Caco-2 (cell line): Measurements from ENCODE around the gene KIAA1671. TPM values are rescaled to one million over a fixed set of nuclear protein-coding genes. Genes with fewer than 3 reads are reported as not detected.
A peak's percentile ranks its signal among the peaks of the same experiment; 100 is the strongest.

Source experiments
- BruUV-seq: library from RNA; stranded (reverse); fragments of 400-500 nt; replicated peaks from 2 replicates; lab custom pipeline; 2021; lab: Mats Ljungman, UMichigan
- CTCF ChIA-PET: fragments of 300-600 bp; sonication (Branson Sonifier 250); formaldehyde crosslinking; loops from one replicate; lab custom pipeline; 2022; ENCODE audit warnings: antibody characterized with exemption; lab: Charles Lee
- POLR2A ChIA-PET: fragments of 300-600 bp; sonication (Branson Sonifier 250); formaldehyde crosslinking; loops from one replicate; lab custom pipeline; 2022; ENCODE audit warnings: antibody characterized with exemption; lab: Charles Lee
- DNase-seq, 2 experiments: peaks; one replicate each; pipeline versions ENCODE4 v3.0.0 to v3.0.0-alpha.2; 2020 to 2022
- H3K27me3 ChIP-seq: replicated peaks from 2 replicates; pipeline ENCODE4 v1.6.0; 2011; ENCODE audit warnings: low read length; ENCODE audit not compliant: control insufficient read depth, insufficient read depth
- H3K36me3 ChIP-seq: 2 replicates; pipeline ENCODE4 v1.5.1; 2011; ENCODE audit warnings: low read length; ENCODE audit not compliant: control insufficient read depth, insufficient read depth
- H3K4me1 ChIP-seq: fragments of 250-450 bp; sonication (Bioruptor Pico); 2 replicates; pipeline ENCODE4 v1.5.1; 2020; ENCODE audit warnings: mild to moderate bottlenecking
- H3K4me3 ChIP-seq: 2 replicates; pipeline ENCODE4 v1.5.1; 2011; ENCODE audit warnings: low read depth, mild to moderate bottlenecking, control low read depth, low read length
- H3K9me3 ChIP-seq: fragments of 250-450 bp; sonication (Bioruptor Pico); 2 replicates; pipeline ENCODE4 v1.5.1; 2020; ENCODE audit warnings: mild to moderate bottlenecking, moderate library complexity
- H3K27ac Mint-ChIP-seq: one replicate; pipeline ENCODE4 v1.8.0; 2022; ENCODE audit warnings: mixed read lengths; ENCODE audit not compliant: unreplicated experiment
- H3K27me3 Mint-ChIP-seq: one replicate; pipeline ENCODE4 v1.8.0; 2022; ENCODE audit warnings: mixed read lengths; ENCODE audit not compliant: insufficient read depth, unreplicated experiment
- H3K36me3 Mint-ChIP-seq: one replicate; pipeline ENCODE4 v1.8.0; 2022; ENCODE audit warnings: mild to moderate bottlenecking, mixed read lengths; ENCODE audit not compliant: insufficient read depth, unreplicated experiment
- H3K4me1 Mint-ChIP-seq: one replicate; pipeline ENCODE4 v1.8.0; 2022; ENCODE audit warnings: low read depth, mixed read lengths; ENCODE audit not compliant: unreplicated experiment
- H3K4me3 Mint-ChIP-seq: one replicate; pipeline ENCODE4 v1.8.0; 2022; ENCODE audit warnings: mild to moderate bottlenecking, moderate library complexity, mixed read lengths; ENCODE audit not compliant: unreplicated experiment
- H3K9me3 Mint-ChIP-seq: one replicate; pipeline ENCODE4 v1.8.0; 2022; ENCODE audit warnings: mixed read lengths; ENCODE audit not compliant: unreplicated experiment
- CTCF ChIP-seq, 2 experiments: fragments of 200-600 bp in 1 of 2; IDR thresholded peaks; 1 replicate in 1 of 2; 2 replicates in 1 of 2; pipeline versions ENCODE4 v1.5.1 to v1.8.0; 2011 to 2022; ENCODE audit warnings: antibody characterized with exemption in 1 of 2, control low read depth in 1 of 2, inconsistent platforms in 1 of 2, low read depth in 1 of 2, low read length in 1 of 2, mild to moderate bottlenecking in 1 of 2, moderate library complexity in 1 of 2; ENCODE audit not compliant: insufficient read depth in 1 of 2, severe bottlenecking in 1 of 2, unreplicated experiment in 1 of 2
- intact Hi-C: fragments of 100-400 bp; cut with micrococcal nuclease; formaldehyde crosslinking; loops from one replicate; pipeline ENCODE4 v1.10.0; 2022; ENCODE audit not compliant: unreplicated experiment
- total RNA-seq: library from RNA; stranded (reverse); gene quantifications from 2 replicates; pipeline ENCODE4 v1.2.3, GENCODE V29; 2022

The KIAA1671 gene
- total RNA-seq, 1 experiment from 2014 or later = 28.6 TPM

DNA sequence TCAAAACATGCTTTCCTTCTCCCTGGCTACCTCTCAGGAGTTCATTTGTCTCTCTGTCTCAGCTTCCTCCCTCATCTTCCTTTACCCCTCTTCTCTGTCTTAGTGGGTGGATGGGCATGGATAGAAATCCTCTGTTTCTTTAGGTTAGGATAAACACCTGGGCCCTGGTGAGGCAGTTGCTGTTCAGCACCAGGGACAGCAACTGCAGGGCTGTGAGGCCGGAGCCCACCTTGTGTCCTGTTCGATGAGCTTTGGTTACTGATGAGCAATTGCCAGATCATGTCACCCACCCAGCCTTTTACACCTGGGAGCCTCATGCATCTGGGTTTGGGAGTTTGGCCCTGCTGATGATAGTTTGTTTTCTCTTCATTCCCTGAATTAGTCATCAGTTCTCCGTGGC lies 241.0 kb downstream of the KIAA1671 start:
- BruUV-seq = no TSS peak
- Mint-ChIP-seq H3K4me3 (no peak overlapping the region), H3K36me3 (peaks cover 29% of the 10 kb centered on the region), H3K9me3 (no peaks in the 10 kb centered on the region), H3K27me3 (no peaks in the 10 kb centered on the region), H3K27ac (no peak overlapping the region), H3K4me1 (no peaks in the 10 kb centered on the region)
- Histone ChIP-seq H3K4me3 (no peak overlapping the region), H3K4me1 (no peaks in the 10 kb centered on the region), H3K9me3 (no peaks in the 10 kb centered on the region), H3K27me3 (no peaks in the 10 kb centered on the region), H3K36me3 (no peaks in the 10 kb centered on the region; the same call in 1 of the 2 replicates)
- peak in 1 of 2 experiments; percentile 22 for DNase-seq
- ChIA-PET CTCF (no interaction called here), POLR2A (no interaction called here)
- intact Hi-C loops = no loop called here
- TF ChIP-seq CTCF (IDR thresholded peaks at IDR 0.05; ENCODE audit: insufficient read depth in 1 of 2, low read depth in 1 of 2, low read length in 1 of 2, severe bottlenecking in 1 of 2, unreplicated experiment in 1 of 2) = no peak

DNA sequence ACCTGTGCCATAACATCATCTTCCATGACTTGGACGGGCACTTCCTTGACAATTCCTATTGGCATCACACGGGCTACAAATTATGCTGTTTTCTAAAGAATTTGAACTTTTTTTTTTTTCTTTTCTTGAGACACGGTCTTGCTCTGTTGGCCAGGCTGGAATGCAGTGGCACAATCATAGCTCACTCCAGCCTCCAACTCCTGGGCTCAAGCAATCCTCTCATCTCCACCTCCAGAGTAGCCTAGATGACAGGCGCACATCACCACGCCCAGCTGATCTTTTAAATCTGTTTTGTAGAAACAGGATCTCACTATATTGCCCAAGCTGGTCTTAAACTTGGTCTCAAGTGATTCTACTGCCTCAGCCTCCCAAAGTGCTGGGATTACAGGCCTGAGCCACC lies 243.8 kb downstream of the KIAA1671 start:
- no TSS peak for BruUV-seq
- CTCF ChIA-PET = no interaction called here
- Histone ChIP-seq H3K27me3 (no peaks in the 10 kb centered on the region), H3K36me3 (no peaks in the 10 kb centered on the region; the same call in none of the 2 replicates), H3K9me3 (no peaks in the 10 kb centered on the region), H3K4me1 (no peaks in the 10 kb centered on the region), H3K4me3 (no peak overlapping the region)
- no peak for TF ChIP-seq CTCF (IDR thresholded peaks at IDR 0.05; ENCODE audit: insufficient read depth in 1 of 2, low read depth in 1 of 2, low read length in 1 of 2, severe bottlenecking in 1 of 2, unreplicated experiment in 1 of 2)
- H3K4me3 Mint-ChIP-seq = no peak overlapping the region
- no peaks in the 10 kb centered on the region for H3K9me3 Mint-ChIP-seq
- H3K36me3 Mint-ChIP-seq = peaks cover 19% of the 10 kb centered on the region
- POLR2A ChIA-PET = no interaction called here
- H3K27me3 Mint-ChIP-seq = no peaks in the 10 kb centered on the region
- DNase-seq = no peak
- no peak overlapping the region for H3K27ac Mint-ChIP-seq
- intact Hi-C loops = no loop called here
- H3K4me1 Mint-ChIP-seq = no peaks in the 10 kb centered on the region

GRCh38 chr22:25197340-25197739 lies 244.8 kb downstream of the KIAA1671 start:
- Histone ChIP-seq H3K4me3 (no peak overlapping the region), H3K4me1 (no peaks in the 10 kb centered on the region), H3K27me3 (no peaks in the 10 kb centered on the region), H3K9me3 (no peaks in the 10 kb centered on the region), H3K36me3 (no peaks in the 10 kb centered on the region; the same call in none of the 2 replicates)
- no peak for DNase-seq
- Mint-ChIP-seq H3K36me3 (peaks cover 22% of the 10 kb centered on the region), H3K27me3 (no peaks in the 10 kb centered on the region), H3K4me3 (no peak overlapping the region), H3K4me1 (no peaks in the 10 kb centered on the region), H3K27ac (no peak overlapping the region), H3K9me3 (no peaks in the 10 kb centered on the region)
- intact Hi-C loops = no loop called here
- TF ChIP-seq CTCF (IDR thresholded peaks at IDR 0.05; ENCODE audit: insufficient read depth in 1 of 2, low read depth in 1 of 2, low read length in 1 of 2, severe bottlenecking in 1 of 2, unreplicated experiment in 1 of 2) = no peak
- no TSS peak for BruUV-seq
- ChIA-PET CTCF (no interaction called here), POLR2A (no interaction called here)
